ENCODE results near the gene EPN2. TPM values are rescaled to one million over a fixed set of nuclear protein-coding genes. Genes with fewer than 3 reads are reported as not detected.
A peak's percentile ranks its signal among the peaks of the same experiment; 100 is the strongest.

Gene EPN2
- polyA plus RNA-seq, 3 donors, result 0.93 TPM; not detected in 2

DNA sequence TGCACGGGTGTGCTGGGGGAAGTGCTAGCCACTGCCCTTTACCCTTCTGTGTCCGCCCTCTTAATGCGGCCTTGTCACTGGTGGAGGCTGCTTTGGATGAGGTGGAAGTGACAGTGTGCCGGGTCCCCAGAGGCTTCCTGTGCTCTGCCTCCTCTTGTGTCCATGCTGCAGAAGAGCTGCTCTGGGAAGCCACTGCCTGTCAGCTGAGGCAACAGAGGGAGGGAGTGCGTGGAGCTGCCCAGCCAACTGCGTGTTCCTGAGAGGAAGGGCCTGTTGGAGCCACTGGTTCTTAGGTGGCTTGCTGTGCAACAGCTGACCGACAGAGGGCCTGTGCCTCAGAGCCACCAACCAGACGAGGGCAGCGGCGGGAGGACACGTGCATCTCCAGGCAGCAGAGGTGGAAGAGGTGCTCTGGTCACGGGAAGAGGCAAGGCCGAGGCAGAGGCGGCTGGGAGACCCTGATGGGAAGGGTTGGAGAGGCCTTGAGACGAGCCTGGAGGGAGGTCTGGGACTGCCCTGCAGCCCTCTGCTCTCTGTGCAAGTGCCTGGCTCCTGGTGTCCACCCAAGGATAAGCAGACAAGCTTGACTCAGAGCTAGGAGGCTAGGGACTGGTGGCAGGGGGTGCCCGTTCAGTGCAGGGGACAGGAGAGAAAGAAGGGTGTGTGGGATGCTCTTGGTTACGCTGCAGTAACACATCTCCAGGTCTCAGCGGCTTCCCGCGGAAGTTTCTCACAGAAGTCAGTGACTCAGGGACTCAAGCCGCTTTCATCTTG, 100.0 kb downstream of the EPN2 start:
- no peaks in the 10 kb centered on the region for H3K79me2 ChIP-seq (ENCODE audit: insufficient read depth, low read length)
- H3K9me3 ChIP-seq (replicated peaks in 1 of 2; ENCODE audit: control insufficient read depth in 1 of 2, insufficient read depth in 1 of 2, low read length in 2 of 2), result no peaks in the 10 kb centered on the region
- no peaks in the 10 kb centered on the region for H3K4me1 ChIP-seq (ENCODE audit: control insufficient read depth in 1 of 2, insufficient read depth in 2 of 2, low read length in 2 of 2)
- no peaks in the 10 kb centered on the region for H3K36me3 ChIP-seq (replicated peaks in 1 of 2; ENCODE audit: control insufficient read depth in 1 of 2, insufficient read depth in 2 of 2, low read length in 2 of 2)
- H3K4me3 Mint-ChIP-seq, result peak overlapping the region in 1 of 2 donors; percentile 55
- peak in 1 of 3 donors; percentile 2 for DNase-seq
- WGBS (ENCODE audit: insufficient coverage), result 91% methylated on average over 20 of the region's 21 CpGs
- no peak overlapping the region for H3K27ac ChIP-seq (ENCODE audit: low read depth in 1 of 2, low read length in 2 of 2)
- no peak overlapping the region for H3K27ac Mint-ChIP-seq
- no peaks in the 10 kb centered on the region for H3K4me1 Mint-ChIP-seq
- H3K9me3 Mint-ChIP-seq, result peaks cover 0 to 3% (median 0%) of the 10 kb centered on the region in 7 donors
- no peak overlapping the region for H2AFZ ChIP-seq (ENCODE audit: insufficient read depth, low read depth, low read length, poor library complexity, severe bottlenecking)
- H3K36me3 Mint-ChIP-seq, result no peaks in the 10 kb centered on the region
- no peak overlapping the region for H3K4me2 ChIP-seq (replicated peaks; ENCODE audit: extremely low read depth, low read length, poor library complexity, severe bottlenecking)
- H3K27me3 ChIP-seq (ENCODE audit: control insufficient read depth in 2 of 2, insufficient read depth in 2 of 2, low read length in 2 of 2), result peaks cover 0 to 46% of the 10 kb centered on the region in 2 donors
- H3K9ac ChIP-seq (ENCODE audit: insufficient read depth, low read length, poor library complexity, severe bottlenecking), result no peak overlapping the region
- H4K20me1 ChIP-seq (ENCODE audit: insufficient read depth, low read length), result no peaks in the 10 kb centered on the region
- peaks cover 28 to 56% (median 29%) of the 10 kb centered on the region in 3 donors for H3K27me3 Mint-ChIP-seq (ENCODE audit: low read depth in 3 of 3)
- intact Hi-C loops (cut with micrococcal nuclease), result loop anchor here in 1 of 2 donors (5.0 kb wide), 1 partner anchor 40 kb away; no protein-coding TSS in a partner anchor
- TF ChIP-seq, protein P1, sequence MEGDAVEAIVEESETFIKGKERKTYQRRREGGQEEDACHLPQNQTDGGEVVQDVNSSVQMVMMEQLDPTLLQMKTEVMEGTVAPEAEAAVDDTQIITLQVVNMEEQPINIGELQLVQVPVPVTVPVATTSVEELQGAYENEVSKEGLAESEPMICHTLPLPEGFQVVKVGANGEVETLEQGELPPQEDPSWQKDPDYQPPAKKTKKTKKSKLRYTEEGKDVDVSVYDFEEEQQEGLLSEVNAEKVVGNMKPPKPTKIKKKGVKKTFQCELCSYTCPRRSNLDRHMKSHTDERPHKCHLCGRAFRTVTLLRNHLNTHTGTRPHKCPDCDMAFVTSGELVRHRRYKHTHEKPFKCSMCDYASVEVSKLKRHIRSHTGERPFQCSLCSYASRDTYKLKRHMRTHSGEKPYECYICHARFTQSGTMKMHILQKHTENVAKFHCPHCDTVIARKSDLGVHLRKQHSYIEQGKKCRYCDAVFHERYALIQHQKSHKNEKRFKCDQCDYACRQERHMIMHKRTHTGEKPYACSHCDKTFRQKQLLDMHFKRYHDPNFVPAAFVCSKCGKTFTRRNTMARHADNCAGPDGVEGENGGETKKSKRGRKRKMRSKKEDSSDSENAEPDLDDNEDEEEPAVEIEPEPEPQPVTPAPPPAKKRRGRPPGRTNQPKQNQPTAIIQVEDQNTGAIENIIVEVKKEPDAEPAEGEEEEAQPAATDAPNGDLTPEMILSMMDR (IDR thresholded peaks at IDR 0.05), result no peak
- no peak overlapping the region for H3K4me3 ChIP-seq (replicated peaks in 1 of 3; ENCODE audit: low read depth in 2 of 3, low read length in 3 of 3)

DNA sequence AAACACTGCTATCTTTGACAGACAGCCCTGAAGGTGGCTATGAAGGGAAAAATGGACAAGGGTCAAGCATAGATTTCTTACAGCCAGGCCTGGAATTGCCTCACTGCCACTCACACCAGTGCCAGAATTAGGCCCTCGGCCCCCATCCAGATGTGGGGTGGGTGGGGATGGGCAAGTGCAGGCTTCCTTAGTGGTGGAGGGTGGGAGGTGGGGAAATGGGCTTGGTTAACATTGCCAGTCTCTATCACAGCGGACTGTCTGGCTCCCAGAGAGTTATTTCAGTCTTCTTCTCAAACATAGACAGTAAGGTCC, 100.5 kb downstream of the EPN2 start:
- intact Hi-C loops (cut with micrococcal nuclease), result loop anchor here in 1 of 2 donors (5.0 kb wide), 1 partner anchor 40 kb away; no protein-coding TSS in a partner anchor
- Histone ChIP-seq H3K9ac (ENCODE audit: insufficient read depth, low read length, poor library complexity, severe bottlenecking) (no peak overlapping the region), H3K36me3 (replicated peaks in 1 of 2; ENCODE audit: control insufficient read depth in 1 of 2, insufficient read depth in 2 of 2, low read length in 2 of 2) (no peaks in the 10 kb centered on the region), H3K4me3 (replicated peaks in 1 of 3; ENCODE audit: low read depth in 2 of 3, low read length in 3 of 3) (no peak overlapping the region), H2AFZ (ENCODE audit: insufficient read depth, low read depth, low read length, poor library complexity, severe bottlenecking) (no peak overlapping the region), H4K20me1 (ENCODE audit: insufficient read depth, low read length) (no peaks in the 10 kb centered on the region), H3K4me2 (replicated peaks; ENCODE audit: extremely low read depth, low read length, poor library complexity, severe bottlenecking) (no peak overlapping the region), H3K79me2 (ENCODE audit: insufficient read depth, low read length) (no peaks in the 10 kb centered on the region), H3K9me3 (replicated peaks in 1 of 2; ENCODE audit: control insufficient read depth in 1 of 2, insufficient read depth in 1 of 2, low read length in 2 of 2) (no peaks in the 10 kb centered on the region), H3K4me1 (ENCODE audit: control insufficient read depth in 1 of 2, insufficient read depth in 2 of 2, low read length in 2 of 2) (no peaks in the 10 kb centered on the region), H3K27ac (ENCODE audit: low read depth in 1 of 2, low read length in 2 of 2) (no peak overlapping the region), H3K27me3 (ENCODE audit: control insufficient read depth in 2 of 2, insufficient read depth in 2 of 2, low read length in 2 of 2) (peaks cover 0 to 41% of the 10 kb centered on the region in 2 donors)
- WGBS (ENCODE audit: insufficient coverage), result no CpG with 5 or more reads among the region's 2 CpGs
- H3K4me1 Mint-ChIP-seq, result no peaks in the 10 kb centered on the region
- peak overlapping the region in 1 of 2 donors; percentile 39 for H3K4me3 Mint-ChIP-seq
- no peaks in the 10 kb centered on the region for H3K36me3 Mint-ChIP-seq
- no peak for DNase-seq
- H3K9me3 Mint-ChIP-seq, result peaks cover 0 to 3% (median 0%) of the 10 kb centered on the region in 7 donors
- no peak overlapping the region for H3K27ac Mint-ChIP-seq
- H3K27me3 Mint-ChIP-seq (ENCODE audit: low read depth in 3 of 3), result peaks cover 25 to 57% (median 27%) of the 10 kb centered on the region in 3 donors
- TF ChIP-seq, protein P1 (IDR thresholded peaks at IDR 0.05), result no peak

Data from CD14-positive monocyte (primary cell).